IPS-15b (cell line): ENCODE measurements around the gene TPGS2.
A peak's percentile ranks its signal among the peaks of the same experiment; 100 is the strongest.
"Not testable (repeated sequence)": the region's sequence is repeated elsewhere in the genome, so short reads cannot be mapped to it uniquely, and the experiment has no call there.

Source experiments
- H3K27me3 ChIP-seq: one replicate; pipeline ENCODE4 v1.6.1; 2013; ENCODE audit warnings: low read length; ENCODE audit not compliant: control insufficient read depth, insufficient read depth
- H3K36me3 ChIP-seq: one replicate; pipeline ENCODE4 v1.6.1; 2013; ENCODE audit warnings: low read length; ENCODE audit not compliant: control insufficient read depth, insufficient read depth
- H3K4me1 ChIP-seq: one replicate; pipeline ENCODE4 v1.6.1; 2013; ENCODE audit warnings: mild to moderate bottlenecking, low read length; ENCODE audit not compliant: control insufficient read depth, insufficient read depth
- H3K4me3 ChIP-seq: one replicate; pipeline ENCODE4 v1.5.1; 2013; ENCODE audit warnings: low read depth, low read length
- H3K9ac ChIP-seq: one replicate; pipeline ENCODE4 v1.6.1; 2013; ENCODE audit warnings: low read depth, mild to moderate bottlenecking, low read length
- H3K9me3 ChIP-seq: one replicate; pipeline ENCODE4 v1.6.1; 2013; ENCODE audit warnings: mild to moderate bottlenecking, low read length; ENCODE audit not compliant: control insufficient read depth, insufficient read depth

The TPGS2 gene

GRCh38 chr18:36828630-36829361 lies at the start of gene TPGS2, which contains the start of gene KIAA1328:
Gene TPGS2 (minus strand): TSS chr18:36829002. CDS start chr18:36828767, 235 bp downstream.
Gene KIAA1328 (plus strand): TSS chr18:36829127. CDS start chr18:36829139, 12 bp downstream.
- peak within 1 kb of the TSS; percentile 84 for H3K9ac ChIP-seq
- no peaks in the 10 kb centered on the region for H3K9me3 ChIP-seq
- H3K4me1 ChIP-seq = peaks cover 2% of the 10 kb centered on the region
- H3K27me3 ChIP-seq = no peaks in the 10 kb centered on the region
- H3K36me3 ChIP-seq = no peaks in the 10 kb centered on the region
- peak within 1 kb of the TSS; percentile 96 for H3K4me3 ChIP-seq

GRCh38 chr18:36873826-36874225 lies 45.0 kb upstream of the TPGS2 start:
- not testable (repeated sequence) for H3K9me3 ChIP-seq

GRCh38 chr18:36872329-36872728 lies 43.5 kb upstream of the TPGS2 start:
- Histone ChIP-seq H3K4me1 (no peaks in the 10 kb centered on the region), H3K36me3 (no peaks in the 10 kb centered on the region), H3K9ac (no peak overlapping the region), H3K4me3 (no peak overlapping the region), H3K9me3 (no peaks in the 10 kb centered on the region), H3K27me3 (no peaks in the 10 kb centered on the region)

More at GRCh38 chr18:36873826-36874225, 45.0 kb upstream of the TPGS2 start:
- H3K9ac ChIP-seq, H3K36me3 ChIP-seq, H3K4me1 ChIP-seq, H3K4me3 ChIP-seq, H3K27me3 ChIP-seq: not testable (repeated sequence)

- Histone ChIP-seq H3K4me1 (no peaks in the 10 kb centered on the region), H3K9me3 (no peaks in the 10 kb centered on the region), H3K9ac (no peak overlapping the region), H3K36me3 (no peaks in the 10 kb centered on the region), H3K4me3 (no peak overlapping the region), H3K27me3 (no peaks in the 10 kb centered on the region)
These were observed 43.0 kb upstream of the TPGS2 start for GRCh38 chr18:36871801-36872200.

- no peaks in the 10 kb centered on the region for H3K4me1 ChIP-seq
- H3K36me3 ChIP-seq = no peaks in the 10 kb centered on the region
- H3K27me3 ChIP-seq = no peaks in the 10 kb centered on the region
- no peaks in the 10 kb centered on the region for H3K9me3 ChIP-seq
- no peak overlapping the region for H3K9ac ChIP-seq
- no peak overlapping the region for H3K4me3 ChIP-seq
These were observed 38.3 kb upstream of the TPGS2 start for GRCh38 chr18:36867056-36867455.

- Histone ChIP-seq H3K36me3 (no peaks in the 10 kb centered on the region), H3K27me3 (no peaks in the 10 kb centered on the region), H3K4me1 (no peaks in the 10 kb centered on the region), H3K9ac (no peak overlapping the region), H3K4me3 (no peak overlapping the region), H3K9me3 (no peaks in the 10 kb centered on the region)
These were observed 33.4 kb upstream of the TPGS2 start for GRCh38 chr18:36862182-36862581.

- H3K9ac ChIP-seq = no peak overlapping the region
- H3K4me1 ChIP-seq = peaks cover 6% of the 10 kb centered on the region
- no peak overlapping the region for H3K4me3 ChIP-seq
- H3K9me3 ChIP-seq = no peaks in the 10 kb centered on the region
- H3K27me3 ChIP-seq = no peaks in the 10 kb centered on the region
- H3K36me3 ChIP-seq = no peaks in the 10 kb centered on the region
These were observed 28.0 kb upstream of the TPGS2 start for GRCh38 chr18:36856815-36857214.

- Histone ChIP-seq H3K36me3 (no peaks in the 10 kb centered on the region), H3K9ac (no peak overlapping the region)
These were observed 22.4 kb upstream of the TPGS2 start for GRCh38 chr18:36851202-36851590.

GRCh38 chr18:36850527-36851201 lies 21.9 kb upstream of the TPGS2 start:
- Histone ChIP-seq H3K36me3 (no peaks in the 10 kb centered on the region), H3K9ac (no peak overlapping the region), H3K4me3 (no peak overlapping the region), H3K27me3 (no peaks in the 10 kb centered on the region), H3K9me3 (no peaks in the 10 kb centered on the region), H3K4me1 (no peaks in the 10 kb centered on the region)

More at GRCh38 chr18:36851202-36851590, 22.4 kb upstream of the TPGS2 start:
- Histone ChIP-seq H3K4me3 (no peak overlapping the region), H3K4me1 (no peaks in the 10 kb centered on the region), H3K27me3 (no peaks in the 10 kb centered on the region), H3K9me3 (no peaks in the 10 kb centered on the region)

- no peaks in the 10 kb centered on the region for H3K9me3 ChIP-seq
- H3K27me3 ChIP-seq = no peaks in the 10 kb centered on the region
- H3K9ac ChIP-seq = no peak overlapping the region
- no peaks in the 10 kb centered on the region for H3K4me1 ChIP-seq
- no peaks in the 10 kb centered on the region for H3K36me3 ChIP-seq
- no peak overlapping the region for H3K4me3 ChIP-seq
These were observed 20.6 kb upstream of the TPGS2 start for GRCh38 chr18:36849288-36850006.

- H3K4me3 ChIP-seq = no peak overlapping the region
- no peaks in the 10 kb centered on the region for H3K9me3 ChIP-seq
These were observed 19.8 kb upstream of the TPGS2 start for GRCh38 chr18:36848609-36849008.

More at GRCh38 chr18:36848609-36849008, 19.8 kb upstream of the TPGS2 start:
- H3K4me1 ChIP-seq = no peaks in the 10 kb centered on the region
- no peaks in the 10 kb centered on the region for H3K36me3 ChIP-seq
- H3K9ac ChIP-seq = no peak overlapping the region
- H3K27me3 ChIP-seq = no peaks in the 10 kb centered on the region
